ENCODE measurements around the gene CPA3. TPM values are rescaled to one million over a fixed set of nuclear protein-coding genes. Genes with fewer than 3 reads are reported as not detected.

Gene CPA3
- total and polyA plus RNA-seq, 2 experiments from 2014 or later, result not detected

DNA sequence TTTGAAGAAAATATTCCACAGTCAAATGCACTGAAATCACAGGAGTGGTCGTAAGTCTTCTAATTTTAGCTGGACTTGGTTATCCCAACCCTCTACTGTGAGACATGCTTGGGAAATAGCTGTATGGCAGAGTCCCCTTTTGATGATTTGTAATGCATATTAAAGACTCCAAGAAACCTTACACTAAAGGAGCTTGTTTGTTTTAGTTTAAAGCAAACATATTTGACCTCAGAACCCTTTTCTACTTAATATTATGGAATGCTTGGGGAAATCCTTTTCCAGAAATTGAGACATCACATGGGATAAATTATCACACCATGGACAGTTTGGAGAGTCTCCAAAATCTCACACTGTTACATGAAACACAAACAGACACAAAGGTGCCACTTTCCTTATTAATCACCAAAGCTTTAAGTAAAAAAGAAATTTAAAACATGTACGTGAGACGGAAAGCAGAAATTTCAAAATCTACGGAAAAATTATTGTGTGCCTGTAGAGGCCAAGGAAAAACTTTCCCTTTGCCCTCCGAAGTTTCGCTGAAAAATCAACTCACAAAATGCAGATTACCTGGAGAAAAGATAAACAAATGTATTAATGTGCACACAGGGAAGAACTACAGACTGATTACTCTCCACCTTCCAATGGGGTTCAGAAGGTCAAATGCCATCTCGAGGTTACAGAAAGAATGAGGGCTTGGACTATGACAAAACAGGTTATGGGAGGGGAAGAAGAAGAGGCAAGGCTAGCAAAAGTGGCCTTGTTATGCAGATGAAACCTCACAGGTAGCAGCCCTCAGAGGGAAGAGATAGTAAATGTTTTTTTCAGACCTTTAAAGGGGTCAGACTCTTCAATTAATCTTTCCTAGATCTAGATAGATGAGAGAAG lies 44.5 kb upstream of the CPA3 start:
- H3K4me1 ChIP-seq (ENCODE audit: insufficient read depth), result no peaks in the 10 kb centered on the region
- H3K9me2 ChIP-seq (ENCODE audit: insufficient read depth), result no peaks in the 10 kb centered on the region
- no peaks in the 10 kb centered on the region for H4K20me1 ChIP-seq (ENCODE audit: insufficient read depth)
- in situ Hi-C loops (cut with MboI), result no loop called here
- no peak for DNase-seq
- no peaks in the 10 kb centered on the region for H3K9me3 ChIP-seq (ENCODE audit: low read depth)
- TF ChIP-seq EZH2phosphoT487 (IDR thresholded peaks at IDR 0.05; ENCODE audit: insufficient read depth, low read depth), result no peak
- TF ChIP-seq EZH2 (IDR thresholded peaks at IDR 0.05; ENCODE audit: insufficient read depth, poor library complexity, severe bottlenecking), result no peak
- no peaks in the 10 kb centered on the region for H3K36me3 ChIP-seq (ENCODE audit: low read depth)
- no peak overlapping the region for H3K4me3 ChIP-seq
- H3K4me2 ChIP-seq (ENCODE audit: unreplicated experiment), result no peak overlapping the region
- H2AFZ ChIP-seq, result no peak overlapping the region
- no peaks in the 10 kb centered on the region for H3F3A ChIP-seq (ENCODE audit: insufficient read depth)
- WGBS, 2 experiments (ENCODE audit: low coverage in 1 of 2, low lambda C conversion rate in 2 of 2, missing lambda C conversion rate in 2 of 2), result 65 to 67% methylated on average over 7 of the region's 7 CpGs
- no peaks in the 10 kb centered on the region for H3K79me2 ChIP-seq (ENCODE audit: insufficient read depth)
- H3K9ac ChIP-seq, result no peak overlapping the region
- H3K27ac ChIP-seq, result no peak overlapping the region
- H3K27me3 ChIP-seq (replicated peaks; ENCODE audit: insufficient read depth), result no peaks in the 10 kb centered on the region

DNA sequence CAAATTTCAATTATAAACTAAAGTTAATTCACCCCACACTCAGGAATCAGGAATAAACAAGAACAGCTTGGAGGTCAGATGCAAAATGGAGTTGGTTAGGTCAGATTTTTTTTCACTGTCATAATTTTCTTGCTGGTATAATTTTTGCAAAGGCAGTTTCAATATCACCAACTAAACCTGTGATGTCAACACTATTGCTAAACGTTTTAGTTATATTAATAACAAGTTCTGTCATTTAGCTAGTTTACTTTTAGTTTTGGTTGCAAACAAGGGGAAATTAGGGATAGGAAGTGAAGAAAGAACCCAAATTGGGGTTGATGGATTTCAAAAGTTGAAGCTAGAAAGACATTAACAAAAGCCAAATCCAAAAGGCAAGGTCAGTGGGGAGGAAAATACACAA lies 42.1 kb upstream of the CPA3 start:
- TF ChIP-seq EZH2 (IDR thresholded peaks at IDR 0.05; ENCODE audit: insufficient read depth, poor library complexity, severe bottlenecking) (no peak), EZH2phosphoT487 (IDR thresholded peaks at IDR 0.05; ENCODE audit: insufficient read depth, low read depth) (no peak)
- Histone ChIP-seq H2AFZ (no peak overlapping the region), H3K4me2 (ENCODE audit: unreplicated experiment) (no peak overlapping the region), H3F3A (ENCODE audit: insufficient read depth) (no peaks in the 10 kb centered on the region), H3K4me1 (ENCODE audit: insufficient read depth) (no peaks in the 10 kb centered on the region), H3K27me3 (replicated peaks; ENCODE audit: insufficient read depth) (no peaks in the 10 kb centered on the region), H4K20me1 (ENCODE audit: insufficient read depth) (no peaks in the 10 kb centered on the region), H3K79me2 (ENCODE audit: insufficient read depth) (no peaks in the 10 kb centered on the region), H3K9me3 (ENCODE audit: low read depth) (no peaks in the 10 kb centered on the region), H3K4me3 (no peak overlapping the region), H3K27ac (no peak overlapping the region), H3K36me3 (ENCODE audit: low read depth) (no peaks in the 10 kb centered on the region), H3K9me2 (ENCODE audit: insufficient read depth) (no peaks in the 10 kb centered on the region), H3K9ac (no peak overlapping the region)
- no peak for DNase-seq
- in situ Hi-C loops (cut with MboI), result no loop called here
- WGBS, 2 experiments (ENCODE audit: low coverage in 1 of 2, low lambda C conversion rate in 2 of 2, missing lambda C conversion rate in 2 of 2), result 24% methylated on average over 1 of the region's 1 CpG

DNA sequence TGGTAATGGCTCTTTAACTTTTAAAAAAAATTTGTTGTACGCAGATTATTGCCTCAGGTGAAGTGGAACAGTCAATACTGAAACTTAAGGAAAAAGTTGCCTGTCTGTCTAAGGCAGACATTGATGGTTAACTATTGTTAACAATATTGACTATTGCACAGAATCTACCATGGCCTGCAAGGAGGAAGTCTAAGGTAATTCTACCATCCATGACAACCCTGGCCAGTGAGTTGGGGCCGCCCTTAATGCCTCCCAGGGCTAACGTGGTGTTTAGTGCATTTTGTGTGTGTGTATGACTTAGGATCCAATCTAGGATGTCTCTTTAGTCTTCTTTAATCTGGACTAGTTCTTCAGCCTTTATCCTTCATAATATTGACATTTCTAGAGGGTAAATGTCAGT lies 39.6 kb upstream of the CPA3 start:
- H3K4me1 ChIP-seq (ENCODE audit: insufficient read depth), result no peaks in the 10 kb centered on the region
- H4K20me1 ChIP-seq (ENCODE audit: insufficient read depth), result no peaks in the 10 kb centered on the region
- H3K36me3 ChIP-seq (ENCODE audit: low read depth), result no peaks in the 10 kb centered on the region
- H2AFZ ChIP-seq, result no peak overlapping the region
- no peaks in the 10 kb centered on the region for H3K27me3 ChIP-seq (replicated peaks; ENCODE audit: insufficient read depth)
- TF ChIP-seq EZH2phosphoT487 (IDR thresholded peaks at IDR 0.05; ENCODE audit: insufficient read depth, low read depth) (no peak), EZH2 (IDR thresholded peaks at IDR 0.05; ENCODE audit: insufficient read depth, poor library complexity, severe bottlenecking) (no peak)
- in situ Hi-C loops (cut with MboI), result no loop called here
- no peak overlapping the region for H3K9ac ChIP-seq
- H3K79me2 ChIP-seq (ENCODE audit: insufficient read depth), result no peaks in the 10 kb centered on the region
- no peaks in the 10 kb centered on the region for H3K9me3 ChIP-seq (ENCODE audit: low read depth)
- WGBS, 2 experiments (ENCODE audit: low coverage in 1 of 2, low lambda C conversion rate in 2 of 2, missing lambda C conversion rate in 2 of 2), result 79% methylated on average over 3 of the region's 3 CpGs
- H3K4me2 ChIP-seq (ENCODE audit: unreplicated experiment), result no peak overlapping the region
- H3F3A ChIP-seq (ENCODE audit: insufficient read depth), result no peaks in the 10 kb centered on the region
- DNase-seq, result no peak
- H3K4me3 ChIP-seq, result no peak overlapping the region
- H3K27ac ChIP-seq, result no peak overlapping the region
- no peaks in the 10 kb centered on the region for H3K9me2 ChIP-seq (ENCODE audit: insufficient read depth)

DNA sequence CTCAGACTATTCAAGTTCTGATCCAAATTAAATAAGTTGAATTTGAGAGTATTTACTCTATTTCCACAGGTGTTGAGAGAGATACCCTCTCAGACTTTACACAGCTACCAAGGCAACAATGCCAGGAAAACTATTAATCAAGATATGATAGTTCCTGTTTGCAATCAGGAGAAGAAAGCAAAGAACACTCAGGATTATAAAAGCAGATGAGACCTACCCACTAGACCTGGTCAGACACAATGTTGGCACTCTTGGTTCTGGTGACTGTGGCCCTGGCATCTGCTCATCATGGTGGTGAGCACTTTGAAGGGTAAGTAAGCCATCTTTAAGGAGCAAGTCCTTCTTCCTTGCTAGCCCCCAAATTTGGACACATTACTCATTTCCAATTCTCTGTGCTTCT lies 37.5 kb upstream of the CPA3 start, which contains the start of gene CPB1:
Gene CPB1 (plus strand): TSS at position 227 of the 400 bp plus-strand sequence. CDS start 13 bp downstream, at position 240.
- no peak within 1 kb of the TSS for H3K4me3 ChIP-seq
- TF ChIP-seq EZH2 (IDR thresholded peaks at IDR 0.05; ENCODE audit: insufficient read depth, poor library complexity, severe bottlenecking) (no peak), EZH2phosphoT487 (IDR thresholded peaks at IDR 0.05; ENCODE audit: insufficient read depth, low read depth) (no peak)
- no peaks in the 10 kb centered on the region for H3K4me1 ChIP-seq (ENCODE audit: insufficient read depth)
- H3K36me3 ChIP-seq (ENCODE audit: low read depth), result no peaks in the 10 kb centered on the region
- no peak within 1 kb of the TSS for H3K9ac ChIP-seq
- H3K9me3 ChIP-seq (ENCODE audit: low read depth), result no peaks in the 10 kb centered on the region
- no peak within 1 kb of the TSS for H3K27ac ChIP-seq
- in situ Hi-C loops (cut with MboI), result no loop called here
- no peak within 1 kb of the TSS for H2AFZ ChIP-seq
- H3K4me2 ChIP-seq (ENCODE audit: unreplicated experiment), result no peak within 1 kb of the TSS
- DNase-seq, result no peak
- no peaks in the 10 kb centered on the region for H3K9me2 ChIP-seq (ENCODE audit: insufficient read depth)
- H3K27me3 ChIP-seq (replicated peaks; ENCODE audit: insufficient read depth), result no peaks in the 10 kb centered on the region
- no peaks in the 10 kb centered on the region for H3K79me2 ChIP-seq (ENCODE audit: insufficient read depth)
- H4K20me1 ChIP-seq (ENCODE audit: insufficient read depth), result no peaks in the 10 kb centered on the region
- no peaks in the 10 kb centered on the region for H3F3A ChIP-seq (ENCODE audit: insufficient read depth)

Measured in GM23248 (cell line).